Stimulated activated CD4-positive, alpha-beta T cell treated with anti-CD3 and anti-CD28 coated beads, Interleukin-12 subunit alpha, Interleukin-12 subunit beta, amount 100 ng/mL, for 24 hours (primary cell): Measurements from ENCODE around the gene TAF11L7.
"Not testable (repeated sequence)": the region's sequence is repeated elsewhere in the genome, so short reads cannot be mapped to it uniquely, and the experiment has no call there.

Source experiments
- DNase-seq, 2 experiments: peaks; one replicate each; pipeline ENCODE4 v3.0.0-alpha.2; 2020; ENCODE audit warnings: low read depth in 2 of 2

TAF11L7 gene

DNA sequence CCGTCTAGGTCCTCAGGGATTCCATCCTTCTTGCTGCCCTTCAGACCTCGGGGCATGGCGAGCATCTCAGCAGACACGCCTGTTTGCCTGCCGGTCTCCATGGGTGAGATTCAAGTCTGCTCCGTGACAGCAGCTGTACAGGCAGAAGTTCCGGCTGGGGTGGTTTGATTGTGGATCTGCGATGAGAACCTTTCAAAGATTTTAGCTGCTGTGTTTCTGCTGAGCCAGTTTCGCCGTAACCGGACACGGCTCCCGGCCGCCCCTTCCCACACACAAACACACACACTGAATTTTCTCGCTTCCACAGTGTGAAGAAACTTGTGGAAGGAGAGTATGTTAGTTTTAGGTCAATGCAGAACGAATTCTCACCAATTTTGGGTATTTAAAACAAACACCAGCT lies at the start of gene TAF11L7:
TAF11L7 (minus strand) TSS at position 101 of the 400 bp plus-strand sequence.
- DNase-seq, result not testable (repeated sequence)

DNA sequence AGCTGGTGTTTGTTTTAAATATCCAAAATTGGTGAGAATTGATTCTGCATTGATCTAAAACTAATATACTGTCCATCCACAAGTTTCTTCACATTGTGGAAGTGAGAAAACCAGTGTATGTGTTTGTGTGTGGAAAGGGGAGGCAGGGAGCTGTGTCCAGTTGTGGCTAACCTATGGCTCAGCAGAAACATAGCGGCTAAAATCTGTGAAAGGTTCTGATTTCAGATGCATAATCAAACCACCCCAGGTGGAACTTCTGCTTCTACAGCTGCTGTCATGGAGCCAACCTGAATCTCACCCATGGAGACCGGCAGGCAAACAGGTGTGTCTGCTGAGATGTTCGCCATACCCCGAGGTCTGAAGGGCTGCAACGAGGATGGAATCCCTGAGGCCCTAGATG lies 48.6 kb upstream of the TAF11L7 start, which contains the start of gene TAF11L14:
TAF11L14 (plus strand) TSS at position 301 of the 400 bp plus-strand sequence.
- no peak for DNase-seq

DNA sequence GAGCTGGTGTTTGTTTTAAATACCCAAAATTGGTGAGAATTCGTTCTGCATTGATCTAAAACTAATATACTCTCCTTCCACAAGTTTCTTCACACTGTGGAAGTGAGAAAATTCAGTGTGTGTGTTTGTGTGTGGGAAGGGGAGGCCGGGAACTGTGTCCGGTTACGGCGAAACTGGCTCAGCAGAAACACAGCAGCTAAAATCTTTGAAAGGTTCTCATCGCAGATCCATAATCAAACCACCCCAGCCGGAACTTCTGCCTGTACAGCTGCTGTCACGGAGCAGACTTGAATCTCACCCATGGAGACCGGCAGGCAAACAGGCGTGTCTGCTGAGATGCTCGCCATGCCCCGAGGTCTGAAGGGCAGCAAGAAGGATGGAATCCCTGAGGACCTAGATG lies 46.2 kb upstream of the TAF11L7 start, which contains the start of gene TAF11L13:
TAF11L13 (plus strand) TSS at position 301 of the 400 bp plus-strand sequence.
- DNase-seq, result not testable (repeated sequence)

DNA sequence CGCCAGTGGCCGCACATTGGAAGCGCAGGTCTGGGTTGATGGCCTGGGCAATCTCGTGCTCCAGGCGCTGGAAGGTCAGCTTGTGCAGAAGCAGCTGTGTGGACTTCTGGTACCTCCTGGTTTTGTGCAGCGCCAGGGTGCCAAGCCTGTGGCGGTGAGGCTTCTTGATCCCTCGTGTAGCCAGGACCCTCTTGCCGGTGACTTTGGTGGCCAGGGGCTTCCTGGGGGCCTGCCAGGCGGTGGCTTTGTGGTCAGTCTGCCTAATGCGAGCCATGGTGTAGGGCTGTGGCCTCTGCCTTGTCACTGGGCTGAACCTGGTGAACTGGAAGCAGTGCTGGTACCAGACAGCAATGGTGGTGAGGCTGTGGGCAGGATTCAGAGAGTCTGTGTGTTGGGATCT lies 40.1 kb upstream of the TAF11L7 start:
- DNase-seq, result no peak

DNA sequence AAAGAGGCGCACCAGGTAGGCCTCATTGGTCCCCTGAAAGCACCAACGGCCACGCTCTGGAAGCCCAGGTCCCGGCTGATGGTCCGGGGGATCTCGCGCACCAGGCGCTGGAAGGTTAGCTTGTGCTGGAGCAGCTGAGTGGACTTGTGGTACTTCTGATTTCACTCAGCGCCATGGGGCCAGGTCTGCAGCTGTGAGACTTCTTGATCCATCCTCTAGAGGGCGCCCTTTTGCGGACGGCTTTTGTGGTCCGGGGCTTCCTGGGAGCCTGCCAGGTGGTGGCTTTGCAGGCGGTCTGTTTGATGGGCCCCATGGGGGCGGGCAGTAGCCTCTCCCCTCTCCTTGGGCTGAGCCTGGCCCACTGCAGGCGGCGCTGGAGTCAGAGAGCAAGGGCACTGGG lies 35.1 kb upstream of the TAF11L7 start:
- DNase-seq, result no peak

DNA sequence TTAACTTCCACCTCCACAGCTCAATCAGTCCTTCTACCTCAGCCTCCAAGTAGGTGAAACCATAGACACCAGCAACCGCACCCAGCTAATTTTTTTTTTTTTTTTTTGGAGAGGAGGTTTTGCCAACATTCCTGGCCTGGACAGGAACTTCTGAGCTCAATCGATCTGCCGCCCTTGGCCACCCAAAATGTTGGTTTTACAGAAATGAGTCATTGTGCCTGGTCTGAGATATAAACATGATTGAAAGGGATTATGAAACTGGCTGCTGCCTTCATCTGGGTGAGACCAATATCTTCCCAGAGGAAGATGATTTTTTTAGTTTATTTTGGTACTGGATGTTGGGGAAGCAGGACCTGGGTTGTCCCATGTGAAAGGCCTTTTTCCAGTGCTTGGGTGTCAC lies 33.8 kb upstream of the TAF11L7 start:
- no peak for DNase-seq

DNA sequence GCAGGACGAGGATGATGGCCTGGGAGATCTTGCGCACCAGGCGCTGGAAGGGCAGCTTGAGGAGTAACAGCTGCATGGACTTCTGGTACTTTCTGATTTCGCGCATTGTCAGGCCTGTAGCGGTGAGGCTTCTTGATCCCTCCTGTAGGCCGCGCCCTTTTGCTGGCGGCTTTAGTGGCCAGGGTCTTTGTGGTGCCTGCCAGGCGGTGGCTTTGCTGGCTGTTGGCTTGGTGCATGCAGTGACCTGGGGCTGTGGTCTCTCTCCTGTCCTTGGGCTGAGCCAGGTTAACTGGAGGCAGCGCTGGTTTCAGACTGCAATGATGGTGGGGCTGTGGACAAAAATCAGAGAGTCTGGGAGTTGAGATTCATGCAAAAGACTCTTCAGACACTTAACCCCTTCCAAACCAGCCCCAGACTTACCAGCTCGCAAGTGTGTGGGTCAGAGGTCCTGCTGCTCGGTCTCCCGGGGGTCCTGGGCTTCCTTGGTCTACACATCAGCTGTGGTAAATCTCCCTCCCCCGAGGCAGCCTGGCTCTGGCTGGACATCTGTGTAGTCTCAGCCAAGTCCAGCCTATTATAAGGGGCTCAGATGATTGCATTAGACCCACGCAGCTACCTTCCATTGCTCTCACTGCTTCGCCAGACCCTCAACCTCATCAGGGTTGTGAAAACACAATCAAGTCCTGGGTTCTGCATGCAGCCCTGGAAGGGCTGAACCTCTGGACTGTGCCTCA lies 29.5 kb upstream of the TAF11L7 start:
- no peak for DNase-seq

DNA sequence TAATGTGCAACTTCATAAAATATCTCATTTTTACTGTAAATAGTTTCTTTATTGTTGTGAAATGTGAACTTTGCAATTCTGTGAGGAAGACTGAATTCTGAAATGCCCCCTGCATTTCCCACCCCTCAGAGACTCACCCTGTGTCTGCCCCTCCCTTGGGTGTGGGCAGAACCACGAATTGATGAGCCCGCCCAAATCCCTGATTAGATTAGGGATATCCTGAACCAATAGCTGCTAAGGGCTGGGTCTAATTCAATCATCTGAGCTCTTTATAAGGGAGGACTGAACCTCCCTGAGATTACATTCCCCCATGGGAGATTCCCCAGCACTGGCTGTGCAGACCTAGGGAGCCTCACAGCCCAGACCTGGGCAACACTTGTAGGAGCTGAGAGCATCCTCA lies 24.5 kb upstream of the TAF11L7 start, which contains the start of gene TAF11L12:
TAF11L12 (plus strand) TSS at position 301 of the 400 bp plus-strand sequence.
- DNase-seq, result not testable (repeated sequence)

DNA sequence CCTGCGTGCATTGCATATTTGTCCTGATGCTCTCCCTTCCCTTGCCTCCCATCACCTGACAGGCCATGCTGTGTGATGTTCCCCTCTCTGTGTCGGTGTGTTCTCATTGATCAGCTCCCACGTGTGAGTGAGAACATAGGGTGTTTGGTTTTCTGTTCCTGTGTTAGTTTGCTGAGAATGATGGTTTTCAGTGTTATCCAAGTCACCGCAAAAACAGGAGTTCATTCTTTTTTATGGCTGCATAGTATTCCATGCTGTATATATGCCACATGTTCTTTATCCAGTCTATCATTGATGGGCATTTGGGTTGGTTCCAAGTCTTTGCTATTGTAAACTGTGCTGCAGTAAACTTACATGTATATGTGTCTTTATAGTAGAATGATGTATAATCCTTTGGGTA lies 21.9 kb upstream of the TAF11L7 start:
- DNase-seq, result not testable (repeated sequence)

DNA sequence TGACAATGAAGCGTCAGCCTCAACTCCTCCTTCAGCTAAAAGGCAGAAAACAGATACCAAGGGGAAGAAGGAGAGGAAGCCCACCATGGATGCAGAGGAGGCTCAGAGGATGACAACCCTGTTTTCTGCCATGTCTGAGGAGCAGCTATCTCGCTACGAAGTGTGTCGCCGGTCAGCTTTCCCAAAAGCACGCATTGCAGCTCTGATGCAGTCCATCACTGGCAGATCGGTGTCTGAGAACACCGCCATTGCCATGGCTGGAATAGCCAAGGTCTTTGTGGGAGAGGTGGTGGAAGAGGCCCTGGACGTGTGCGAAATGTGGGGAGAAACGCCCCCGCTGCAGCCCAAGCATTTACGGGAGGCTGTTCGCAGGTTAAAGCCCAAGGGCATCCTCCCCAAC lies 19.4 kb upstream of the TAF11L7 start:
- DNase-seq, result no peak

DNA sequence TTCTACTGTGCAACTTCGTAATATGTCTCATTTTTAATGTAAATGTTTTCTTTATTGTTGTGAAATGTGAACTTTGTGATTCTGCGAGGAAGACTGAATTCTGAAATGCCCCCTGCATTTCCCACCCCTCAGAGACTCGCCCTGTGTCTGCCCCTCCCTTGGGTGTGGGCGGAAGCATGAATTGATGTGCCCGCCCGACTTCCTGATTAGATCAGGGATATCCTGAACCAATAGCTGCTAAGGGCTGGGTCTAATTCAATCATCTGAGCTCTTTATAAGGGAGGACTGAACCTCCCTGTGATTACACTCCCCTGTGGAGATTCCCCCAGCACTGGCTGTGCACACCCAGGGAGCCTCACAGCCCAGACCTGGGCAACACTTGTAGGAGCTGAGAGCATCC lies 18.3 kb upstream of the TAF11L7 start, which contains the start of gene TAF11L11:
TAF11L11 (plus strand) TSS at position 304 of the 400 bp plus-strand sequence.
- DNase-seq, result not testable (repeated sequence)

DNA sequence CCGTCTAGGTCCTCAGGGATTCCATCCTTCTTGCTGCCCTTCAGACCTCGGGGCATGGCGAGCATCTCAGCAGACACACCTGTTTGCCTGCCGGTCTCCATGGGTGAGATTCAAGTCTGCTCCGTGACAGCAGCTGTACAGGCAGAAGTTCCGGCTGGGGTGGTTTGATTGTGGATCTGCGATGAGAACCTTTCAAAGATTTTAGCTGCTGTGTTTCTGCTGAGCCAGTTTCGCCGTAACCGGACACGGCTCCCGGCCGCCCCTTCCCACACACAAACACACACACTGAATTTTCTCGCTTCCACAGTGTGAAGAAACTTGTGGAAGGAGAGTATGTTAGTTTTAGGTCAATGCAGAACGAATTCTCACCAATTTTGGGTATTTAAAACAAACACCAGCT lies 12.2 kb upstream of the TAF11L7 start, which contains the start of gene TAF11L10:
TAF11L10 (minus strand) TSS at position 101 of the 400 bp plus-strand sequence.
- not testable (repeated sequence) for DNase-seq

DNA sequence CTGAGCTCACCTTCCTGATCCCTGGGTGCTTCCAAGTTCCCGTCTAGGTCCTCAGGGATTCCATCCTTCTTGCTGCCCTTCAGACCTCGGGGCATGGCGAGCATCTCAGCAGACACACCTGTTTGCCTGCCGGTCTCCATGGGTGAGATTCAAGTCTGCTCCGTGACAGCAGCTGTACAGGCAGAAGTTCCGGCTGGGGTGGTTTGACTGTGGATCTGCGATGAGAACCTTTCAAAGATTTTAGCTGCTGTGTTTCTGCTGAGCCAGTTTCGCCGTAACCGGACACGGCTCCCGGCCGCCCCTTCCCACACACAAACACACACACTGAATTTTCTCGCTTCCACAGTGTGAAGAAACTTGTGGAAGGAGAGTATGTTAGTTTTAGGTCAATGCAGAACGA lies 8.7 kb upstream of the TAF11L7 start, which contains the start of gene TAF11L9:
TAF11L9 (minus strand) TSS at position 140 of the 400 bp plus-strand sequence.
- not testable (repeated sequence) for DNase-seq

DNA sequence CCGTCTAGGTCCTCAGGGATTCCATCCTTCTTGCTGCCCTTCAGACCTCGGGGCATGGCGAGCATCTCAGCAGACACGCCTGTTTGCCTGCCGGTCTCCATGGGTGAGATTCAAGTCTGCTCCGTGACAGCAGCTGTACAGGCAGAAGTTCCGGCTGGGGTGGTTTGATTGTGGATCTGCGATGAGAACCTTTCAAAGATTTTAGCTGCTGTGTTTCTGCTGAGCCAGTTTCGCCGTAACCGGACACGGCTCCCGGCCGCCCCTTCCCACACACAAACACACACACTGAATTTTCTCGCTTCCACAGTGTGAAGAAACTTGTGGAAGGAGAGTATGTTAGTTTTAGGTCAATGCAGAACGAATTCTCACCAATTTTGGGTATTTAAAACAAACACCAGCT lies 5.3 kb upstream of the TAF11L7 start, which contains the start of gene TAF11L8:
TAF11L8 (minus strand) TSS at position 101 of the 400 bp plus-strand sequence.
- DNase-seq, result not testable (repeated sequence)
